C4-2B (cell line): ENCODE results near the gene RALGAPA2.
A peak's percentile ranks its signal among the peaks of the same experiment; 100 is the strongest.

Source experiments
- H3K27ac ChIP-seq: fragments of 450-650 bp; 2 replicates; pipeline ENCODE4 v1.5.1; 2017
- ZFX ChIP-seq: fragments of 450-650 bp; IDR thresholded peaks from 2 replicates; pipeline ENCODE4 v1.6.1; 2017
- TF ChIP-seq, protein P1 (sequence below): fragments of 450-650 bp; conservative IDR thresholded peaks from 2 replicates; pipeline ENCODE4 v1.5.1; 2017; ENCODE audit warnings: mild to moderate bottlenecking

RALGAPA2 gene

DNA sequence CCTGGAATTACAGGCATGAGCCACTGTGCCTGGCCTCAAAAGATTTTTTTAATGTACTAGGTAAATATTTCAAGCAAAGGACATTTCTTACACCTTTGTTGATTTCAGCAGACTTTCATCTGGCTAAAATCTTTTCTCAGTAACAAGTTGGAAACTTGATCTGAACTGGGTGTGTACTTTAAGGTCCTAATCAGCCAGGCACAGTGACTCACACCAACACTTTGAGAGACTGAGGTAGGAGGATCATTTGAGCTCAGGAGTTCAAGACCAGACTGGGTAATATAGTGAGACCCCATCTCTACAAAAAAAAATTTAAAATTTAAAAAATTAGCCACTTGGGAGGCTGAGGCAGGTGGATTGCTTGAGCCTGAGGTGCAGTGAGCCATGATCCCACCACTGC lies 7.0 kb upstream of the RALGAPA2 start:
- TF ChIP-seq ZFX: no peak
- TF ChIP-seq, protein P1, sequence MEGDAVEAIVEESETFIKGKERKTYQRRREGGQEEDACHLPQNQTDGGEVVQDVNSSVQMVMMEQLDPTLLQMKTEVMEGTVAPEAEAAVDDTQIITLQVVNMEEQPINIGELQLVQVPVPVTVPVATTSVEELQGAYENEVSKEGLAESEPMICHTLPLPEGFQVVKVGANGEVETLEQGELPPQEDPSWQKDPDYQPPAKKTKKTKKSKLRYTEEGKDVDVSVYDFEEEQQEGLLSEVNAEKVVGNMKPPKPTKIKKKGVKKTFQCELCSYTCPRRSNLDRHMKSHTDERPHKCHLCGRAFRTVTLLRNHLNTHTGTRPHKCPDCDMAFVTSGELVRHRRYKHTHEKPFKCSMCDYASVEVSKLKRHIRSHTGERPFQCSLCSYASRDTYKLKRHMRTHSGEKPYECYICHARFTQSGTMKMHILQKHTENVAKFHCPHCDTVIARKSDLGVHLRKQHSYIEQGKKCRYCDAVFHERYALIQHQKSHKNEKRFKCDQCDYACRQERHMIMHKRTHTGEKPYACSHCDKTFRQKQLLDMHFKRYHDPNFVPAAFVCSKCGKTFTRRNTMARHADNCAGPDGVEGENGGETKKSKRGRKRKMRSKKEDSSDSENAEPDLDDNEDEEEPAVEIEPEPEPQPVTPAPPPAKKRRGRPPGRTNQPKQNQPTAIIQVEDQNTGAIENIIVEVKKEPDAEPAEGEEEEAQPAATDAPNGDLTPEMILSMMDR: no peak
- H3K27ac ChIP-seq: no peak overlapping the region

DNA sequence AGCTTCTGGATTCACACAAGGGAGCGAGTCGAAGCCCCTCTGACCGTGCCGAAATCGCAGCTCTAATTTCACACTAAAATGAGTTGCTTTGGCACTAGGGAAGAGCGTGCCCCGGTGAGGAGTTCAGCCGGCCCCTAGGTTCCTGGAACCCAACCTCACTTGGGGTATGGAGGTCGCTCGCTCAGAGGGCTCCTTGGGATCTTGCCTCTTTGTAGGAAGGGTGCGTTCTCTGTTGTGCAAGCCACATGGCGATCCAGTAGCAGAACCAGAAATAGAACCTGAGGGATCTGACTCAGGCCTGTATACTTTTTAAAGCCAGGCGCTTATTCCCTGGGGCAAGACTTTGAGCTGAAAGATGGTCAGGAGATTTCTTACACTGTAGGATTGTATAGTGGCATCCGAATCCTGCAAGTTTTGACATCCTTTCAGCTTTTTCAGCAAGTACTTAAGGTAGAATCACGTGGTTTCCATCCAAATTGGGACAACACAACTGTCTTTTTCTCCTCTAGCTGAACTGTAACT lies 861 bp upstream of the RALGAPA2 start:
- peak overlapping the region; percentile 61 for H3K27ac ChIP-seq
- TF ChIP-seq, protein P1: no peak
- no peak for TF ChIP-seq ZFX

DNA sequence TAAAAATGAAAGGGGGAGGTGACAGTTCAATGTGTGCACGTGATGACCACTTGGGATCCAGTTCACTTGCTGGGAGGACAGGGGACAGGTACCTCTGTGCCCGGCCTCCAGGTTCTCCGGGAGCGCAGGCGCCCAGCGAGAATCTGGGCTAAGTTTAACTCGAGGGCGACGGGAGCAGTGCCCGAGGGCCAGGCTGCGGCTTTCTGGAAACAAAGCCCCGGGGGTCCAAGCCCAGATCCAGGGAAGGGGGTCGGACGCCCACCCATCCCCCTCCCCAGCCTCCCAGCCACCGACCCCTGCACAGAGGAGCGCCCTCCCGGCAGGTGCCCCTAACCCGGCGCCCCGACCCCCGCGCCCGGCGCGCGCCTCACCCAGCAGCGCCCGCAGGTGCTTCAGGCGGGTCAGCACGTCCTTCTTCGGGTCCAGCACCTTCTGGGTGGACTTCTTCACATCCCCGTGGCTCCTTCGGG lies 405 bp downstream of the RALGAPA2 start:
- TF ChIP-seq, protein P1: no peak
- no peak for TF ChIP-seq ZFX
- peak overlapping the region; percentile 61 for H3K27ac ChIP-seq

DNA sequence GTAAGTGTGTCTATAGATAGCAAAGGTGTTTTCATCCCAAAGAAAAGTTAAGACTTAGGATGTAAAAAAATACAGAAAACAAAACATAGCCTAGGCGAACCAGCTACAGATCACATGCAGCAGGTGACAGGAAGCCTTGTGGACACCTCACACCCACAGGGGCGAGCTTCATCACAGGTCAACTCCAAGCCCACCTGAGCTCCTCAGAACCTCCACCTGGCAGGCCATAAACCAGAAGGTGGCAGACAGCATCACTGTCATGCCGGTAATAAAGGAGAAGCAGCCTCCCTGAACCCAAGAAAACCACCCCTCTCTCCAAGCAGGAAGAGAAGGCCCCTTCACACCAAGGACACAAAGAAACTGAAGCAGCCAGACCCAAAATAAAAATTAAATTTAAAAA lies 1.0 kb downstream of the RALGAPA2 start:
- TF ChIP-seq, protein P1: no peak
- no peak for TF ChIP-seq ZFX
- H3K27ac ChIP-seq: no peak overlapping the region

DNA sequence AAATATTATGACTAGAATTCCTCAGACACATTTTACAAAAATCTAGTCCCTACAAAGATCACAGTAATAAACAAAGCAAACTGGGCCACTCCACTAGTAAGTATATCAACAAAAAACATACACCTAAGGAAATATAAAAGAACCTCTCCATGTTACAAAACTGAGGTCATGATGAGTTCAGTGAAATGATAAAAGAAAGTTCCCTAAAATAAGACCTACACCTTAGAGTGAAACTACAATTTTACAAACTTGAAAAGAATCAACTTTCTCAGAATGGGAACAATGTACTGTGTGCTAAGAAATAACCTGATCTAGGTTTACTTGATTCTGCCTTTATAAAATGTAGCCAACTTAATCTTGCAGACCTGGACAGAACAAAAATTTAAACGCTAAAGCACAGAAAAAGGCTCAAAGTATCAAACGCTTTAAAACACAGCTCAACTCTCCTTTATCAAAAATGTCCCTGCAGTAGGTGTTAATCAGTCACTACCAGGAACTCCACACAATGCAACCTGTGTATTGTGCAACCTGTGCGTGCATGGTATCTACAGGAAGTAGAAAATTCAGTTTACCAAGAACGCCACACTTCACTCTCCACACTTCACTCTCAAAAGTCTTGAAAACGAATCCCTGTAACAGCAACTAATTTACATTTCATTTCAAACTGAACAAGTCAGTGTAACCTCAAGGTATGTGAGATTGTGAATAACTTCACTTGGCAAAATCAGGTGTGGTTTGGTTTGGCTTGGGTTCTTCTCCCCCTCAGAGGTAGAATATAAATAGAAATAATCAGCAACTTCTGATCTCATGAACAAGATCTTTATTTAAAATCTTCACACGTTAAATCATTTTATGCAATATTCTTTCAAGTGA lies 1.8 kb downstream of the RALGAPA2 start:
- no peak overlapping the region for H3K27ac ChIP-seq
- no peak for TF ChIP-seq ZFX
- TF ChIP-seq, protein P1: no peak

DNA sequence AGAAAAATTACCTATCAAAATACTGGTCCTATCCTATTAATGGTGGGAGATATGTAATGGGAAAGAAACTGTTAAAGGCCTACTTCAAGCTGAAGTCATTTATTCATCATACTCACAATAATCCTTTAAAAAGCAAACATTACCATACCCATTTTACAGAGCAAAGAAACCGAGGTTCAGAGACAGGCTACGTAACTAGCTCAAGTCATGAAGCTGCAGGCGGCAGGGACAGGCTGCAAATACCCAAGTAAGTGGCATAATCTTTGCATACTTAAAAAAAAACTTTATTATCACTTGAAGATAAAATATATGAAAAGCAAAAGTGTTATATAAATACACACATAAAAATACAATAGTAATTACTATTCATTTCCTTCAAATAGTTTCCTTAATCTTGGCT lies 2.6 kb downstream of the RALGAPA2 start:
- no peak overlapping the region for H3K27ac ChIP-seq
- TF ChIP-seq, protein P1: no peak
- TF ChIP-seq ZFX: no peak

DNA sequence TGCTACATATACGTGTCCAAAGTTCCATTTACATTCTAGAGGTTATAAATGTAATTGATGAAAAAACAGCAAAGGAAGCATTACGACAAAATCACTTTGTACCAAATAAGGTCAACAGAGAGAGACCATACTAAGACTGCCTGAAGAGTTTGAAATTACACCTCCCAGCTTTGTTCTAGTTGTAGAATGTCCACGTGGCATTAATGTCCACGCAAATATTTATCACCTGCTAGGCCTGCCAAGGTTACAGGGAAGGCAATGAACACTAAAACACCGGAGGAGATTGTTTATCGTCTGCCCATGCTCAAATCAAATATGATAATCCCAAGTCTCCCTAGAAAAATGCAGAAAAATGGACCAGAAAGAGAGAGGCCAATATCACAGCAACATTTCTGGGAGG lies 6.2 kb downstream of the RALGAPA2 start:
- TF ChIP-seq, protein P1: no peak
- TF ChIP-seq ZFX: no peak
- no peak overlapping the region for H3K27ac ChIP-seq
